Measurements from ENCODE around the gene DTX3L.

Gene DTX3L

DNA sequence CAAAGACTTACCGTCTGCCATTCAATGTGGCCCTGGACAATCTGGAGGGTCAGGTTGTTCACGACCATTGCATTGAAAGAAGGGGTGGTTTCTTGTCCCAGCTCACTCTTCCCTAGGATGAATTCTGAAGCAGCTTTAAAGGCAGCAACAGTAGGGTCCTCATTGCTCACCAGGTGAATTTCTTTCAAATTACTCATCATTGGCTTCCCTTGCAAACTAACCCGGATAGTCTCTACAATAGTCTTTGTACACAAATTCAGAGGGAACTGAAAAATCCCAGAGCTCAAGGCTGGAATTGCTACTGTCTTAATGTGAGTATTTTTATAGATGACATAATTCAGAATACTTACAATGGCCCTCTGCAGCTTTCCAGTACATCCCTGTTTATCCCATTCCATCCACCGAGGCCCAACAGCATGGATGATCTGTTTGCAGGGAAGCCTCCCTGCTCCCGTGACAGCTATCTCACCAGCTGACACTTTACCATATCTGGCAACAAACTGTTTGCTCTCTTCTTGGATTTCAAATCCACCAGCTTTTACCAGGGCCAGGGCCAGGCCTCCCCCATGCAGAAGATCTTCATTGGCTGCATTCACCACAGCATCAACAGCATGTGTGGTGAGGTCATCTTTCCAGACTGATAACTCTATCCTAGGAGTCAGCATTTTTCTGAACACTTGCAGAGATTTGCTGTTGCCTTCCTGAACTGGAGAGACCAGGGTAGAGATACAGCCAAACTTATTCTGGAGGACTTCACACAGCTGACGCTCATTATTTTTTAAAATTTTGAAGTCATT lies 8.7 kb upstream of the DTX3L start:
- no peak for TF ChIP-seq NFIC (IDR thresholded peaks at IDR 0.05)
- no peak for TF ChIP-seq MAX (IDR thresholded peaks at IDR 0.05)
- TF ChIP-seq, protein P1, sequence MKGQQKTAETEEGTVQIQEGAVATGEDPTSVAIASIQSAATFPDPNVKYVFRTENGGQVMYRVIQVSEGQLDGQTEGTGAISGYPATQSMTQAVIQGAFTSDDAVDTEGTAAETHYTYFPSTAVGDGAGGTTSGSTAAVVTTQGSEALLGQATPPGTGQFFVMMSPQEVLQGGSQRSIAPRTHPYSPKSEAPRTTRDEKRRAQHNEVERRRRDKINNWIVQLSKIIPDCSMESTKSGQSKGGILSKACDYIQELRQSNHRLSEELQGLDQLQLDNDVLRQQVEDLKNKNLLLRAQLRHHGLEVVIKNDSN (IDR thresholded peaks at IDR 0.05): no peak
- no peak for TF ChIP-seq TCF12 (IDR thresholded peaks at IDR 0.05; ENCODE audit: low read depth)
- no peak for TF ChIP-seq ZBTB7A (IDR thresholded peaks at IDR 0.05; ENCODE audit: low read depth)

DNA sequence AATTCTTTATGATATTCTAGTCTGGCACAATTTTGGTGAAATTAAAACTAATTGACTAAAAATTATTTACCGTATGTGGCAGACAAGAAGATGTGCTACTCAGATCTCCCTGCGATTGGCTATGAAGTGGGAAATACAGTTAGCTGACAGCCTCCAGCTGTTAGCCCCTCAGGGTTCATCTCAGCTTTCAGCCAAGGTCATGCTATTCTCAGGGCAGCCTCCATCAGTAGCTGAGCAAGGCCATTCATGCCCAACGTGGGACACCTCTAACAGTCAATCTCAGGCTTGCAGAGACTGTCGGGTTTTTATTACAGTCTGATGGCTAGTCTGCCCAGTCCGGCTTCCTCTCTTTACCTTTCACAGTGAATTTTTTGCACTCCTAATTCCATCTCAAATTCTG lies 6.8 kb upstream of the DTX3L start:
- TF ChIP-seq TAF1 (IDR thresholded peaks at IDR 0.05; ENCODE audit: low read depth): no peak
- TF ChIP-seq EP300 (IDR thresholded peaks at IDR 0.05; ENCODE audit: borderline replicate concordance): no peak

- TF ChIP-seq CREB1 (IDR thresholded peaks at IDR 0.05; ENCODE audit: low read depth) (no peak), NFIC (IDR thresholded peaks at IDR 0.05) (no peak), MAX (IDR thresholded peaks at IDR 0.05) (no peak), TEAD4 (IDR thresholded peaks at IDR 0.05) (no peak), RAD21 (IDR thresholded peaks at IDR 0.05; ENCODE audit: low read depth) (no peak), EP300 (IDR thresholded peaks at IDR 0.05; ENCODE audit: borderline replicate concordance) (no peak), CEBPB (IDR thresholded peaks at IDR 0.05) (no peak), TAF1 (IDR thresholded peaks at IDR 0.05; ENCODE audit: low read depth) (no peak), TCF12 (IDR thresholded peaks at IDR 0.05; ENCODE audit: low read depth) (no peak), ZBTB7A (IDR thresholded peaks at IDR 0.05; ENCODE audit: low read depth) (no peak), EGR1 (IDR thresholded peaks at IDR 0.05) (no peak), YY1 (IDR thresholded peaks at IDR 0.05; ENCODE audit: low read depth) (no peak), FOXM1 (IDR thresholded peaks at IDR 0.05; ENCODE audit: borderline replicate concordance, low read depth) (no peak)
- TF ChIP-seq, protein P1 (IDR thresholded peaks at IDR 0.05): no peak
- TF ChIP-seq, protein P2, sequence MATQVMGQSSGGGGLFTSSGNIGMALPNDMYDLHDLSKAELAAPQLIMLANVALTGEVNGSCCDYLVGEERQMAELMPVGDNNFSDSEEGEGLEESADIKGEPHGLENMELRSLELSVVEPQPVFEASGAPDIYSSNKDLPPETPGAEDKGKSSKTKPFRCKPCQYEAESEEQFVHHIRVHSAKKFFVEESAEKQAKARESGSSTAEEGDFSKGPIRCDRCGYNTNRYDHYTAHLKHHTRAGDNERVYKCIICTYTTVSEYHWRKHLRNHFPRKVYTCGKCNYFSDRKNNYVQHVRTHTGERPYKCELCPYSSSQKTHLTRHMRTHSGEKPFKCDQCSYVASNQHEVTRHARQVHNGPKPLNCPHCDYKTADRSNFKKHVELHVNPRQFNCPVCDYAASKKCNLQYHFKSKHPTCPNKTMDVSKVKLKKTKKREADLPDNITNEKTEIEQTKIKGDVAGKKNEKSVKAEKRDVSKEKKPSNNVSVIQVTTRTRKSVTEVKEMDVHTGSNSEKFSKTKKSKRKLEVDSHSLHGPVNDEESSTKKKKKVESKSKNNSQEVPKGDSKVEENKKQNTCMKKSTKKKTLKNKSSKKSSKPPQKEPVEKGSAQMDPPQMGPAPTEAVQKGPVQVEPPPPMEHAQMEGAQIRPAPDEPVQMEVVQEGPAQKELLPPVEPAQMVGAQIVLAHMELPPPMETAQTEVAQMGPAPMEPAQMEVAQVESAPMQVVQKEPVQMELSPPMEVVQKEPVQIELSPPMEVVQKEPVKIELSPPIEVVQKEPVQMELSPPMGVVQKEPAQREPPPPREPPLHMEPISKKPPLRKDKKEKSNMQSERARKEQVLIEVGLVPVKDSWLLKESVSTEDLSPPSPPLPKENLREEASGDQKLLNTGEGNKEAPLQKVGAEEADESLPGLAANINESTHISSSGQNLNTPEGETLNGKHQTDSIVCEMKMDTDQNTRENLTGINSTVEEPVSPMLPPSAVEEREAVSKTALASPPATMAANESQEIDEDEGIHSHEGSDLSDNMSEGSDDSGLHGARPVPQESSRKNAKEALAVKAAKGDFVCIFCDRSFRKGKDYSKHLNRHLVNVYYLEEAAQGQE (IDR thresholded peaks at IDR 0.05; ENCODE audit: low read depth): no peak
Observed at GRCh38 chr3:122558605-122559004, 5.5 kb upstream of the DTX3L start.

DNA sequence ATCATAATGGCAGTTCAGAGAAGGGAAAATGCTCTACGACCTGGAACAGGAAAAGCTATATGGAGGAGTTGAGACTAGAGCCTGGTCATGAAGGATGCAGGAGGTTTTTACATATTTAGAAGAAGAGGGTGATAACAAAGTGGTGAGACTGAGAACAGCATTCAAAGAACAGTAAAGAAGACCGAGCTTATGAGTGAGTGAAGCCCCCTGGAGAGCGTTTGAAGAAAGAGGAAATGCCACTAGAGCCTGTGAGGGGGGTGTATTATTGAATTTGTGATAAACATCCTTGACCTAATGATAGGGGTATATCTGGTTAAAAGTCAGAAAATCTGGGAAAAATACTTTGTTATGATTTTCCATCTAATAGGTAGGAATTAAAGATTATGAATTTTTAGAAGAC lies 4.2 kb upstream of the DTX3L start:
- TF ChIP-seq EGR1 (IDR thresholded peaks at IDR 0.05) (no peak), YY1 (IDR thresholded peaks at IDR 0.05; ENCODE audit: low read depth) (no peak), ZBTB7A (IDR thresholded peaks at IDR 0.05; ENCODE audit: low read depth) (no peak), EP300 (IDR thresholded peaks at IDR 0.05; ENCODE audit: borderline replicate concordance) (no peak), TAF1 (IDR thresholded peaks at IDR 0.05; ENCODE audit: low read depth) (no peak), CREB1 (IDR thresholded peaks at IDR 0.05; ENCODE audit: low read depth) (no peak), TEAD4 (IDR thresholded peaks at IDR 0.05) (no peak), FOXM1 (IDR thresholded peaks at IDR 0.05; ENCODE audit: borderline replicate concordance, low read depth) (no peak), TCF12 (IDR thresholded peaks at IDR 0.05; ENCODE audit: low read depth) (no peak), CEBPB (IDR thresholded peaks at IDR 0.05) (no peak), MAX (IDR thresholded peaks at IDR 0.05) (no peak)
- TF ChIP-seq, protein P2 (IDR thresholded peaks at IDR 0.05; ENCODE audit: low read depth): no peak

- TF ChIP-seq EGR1 (IDR thresholded peaks at IDR 0.05): no peak
- peak; percentile 78 for TF ChIP-seq RAD21 (IDR thresholded peaks at IDR 0.05; ENCODE audit: low read depth)
Observed at GRCh38 chr3:122560680-122561079, 3.5 kb upstream of the DTX3L start.

- TF ChIP-seq CEBPB (IDR thresholded peaks at IDR 0.05) (no peak), TAF1 (IDR thresholded peaks at IDR 0.05; ENCODE audit: low read depth) (no peak), EGR1 (IDR thresholded peaks at IDR 0.05) (no peak), RAD21 (IDR thresholded peaks at IDR 0.05; ENCODE audit: low read depth) (no peak), ZBTB7A (IDR thresholded peaks at IDR 0.05; ENCODE audit: low read depth) (no peak), TCF12 (IDR thresholded peaks at IDR 0.05; ENCODE audit: low read depth) (no peak), MAX (IDR thresholded peaks at IDR 0.05) (no peak), NFIC (IDR thresholded peaks at IDR 0.05) (no peak), TEAD4 (IDR thresholded peaks at IDR 0.05) (no peak), YY1 (IDR thresholded peaks at IDR 0.05; ENCODE audit: low read depth) (no peak), FOXM1 (IDR thresholded peaks at IDR 0.05; ENCODE audit: borderline replicate concordance, low read depth) (no peak), CREB1 (IDR thresholded peaks at IDR 0.05; ENCODE audit: low read depth) (no peak), EP300 (IDR thresholded peaks at IDR 0.05; ENCODE audit: borderline replicate concordance) (no peak)
- TF ChIP-seq, protein P2 (IDR thresholded peaks at IDR 0.05; ENCODE audit: low read depth): no peak
- TF ChIP-seq, protein P1 (IDR thresholded peaks at IDR 0.05): no peak
Observed at GRCh38 chr3:122562923-122563716, 1.0 kb upstream of the DTX3L start.

Data from Ishikawa (cell line).